Keratinocyte (primary cell): ENCODE results near the gene LANCL3.

Source experiments
- EZH2 ChIP-seq: IDR thresholded peaks from one replicate; pipeline ENCODE4 v1.6.1; 2012; ENCODE audit warnings: inconsistent platforms, mild to moderate bottlenecking, low read length, moderate library complexity
- TF ChIP-seq, protein P1 (sequence below), 3 experiments: IDR thresholded peaks in 1 of 3; conservative IDR thresholded peaks in 1 of 3; optimal IDR thresholded peaks in 1 of 3; 2 replicates in 2 of 3; 3 replicates in 1 of 3; pipeline versions ENCODE3 to v1.5.1; 2011; ENCODE audit warnings: low read length in 3 of 3, mild to moderate bottlenecking in 3 of 3, moderate library complexity in 2 of 3, control low read depth in 1 of 3, inconsistent platforms in 1 of 3; ENCODE audit not compliant: insufficient read depth in 2 of 3; ENCODE audit errors: extremely low read depth in 1 of 3

DNA sequence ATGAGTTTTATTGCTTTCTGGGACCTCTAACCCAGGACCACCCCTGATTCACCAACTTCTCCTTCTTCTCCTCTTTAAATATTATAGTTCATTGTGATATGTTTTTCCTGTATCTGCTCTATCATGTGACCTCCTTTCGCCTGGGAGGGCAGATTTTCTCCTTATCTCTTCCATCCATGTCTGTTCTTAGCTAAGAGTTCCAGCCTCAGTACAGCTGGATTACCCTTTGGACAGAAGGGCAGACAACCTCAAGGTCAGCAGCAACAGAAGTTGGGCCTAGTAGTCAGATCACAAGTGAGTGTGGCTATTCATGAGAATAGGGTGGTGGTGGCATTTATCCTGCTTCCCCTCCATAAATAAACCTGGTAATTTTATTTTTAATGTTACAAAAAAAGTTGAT lies 108.4 kb downstream of the LANCL3 start:
- TF ChIP-seq, protein P1, sequence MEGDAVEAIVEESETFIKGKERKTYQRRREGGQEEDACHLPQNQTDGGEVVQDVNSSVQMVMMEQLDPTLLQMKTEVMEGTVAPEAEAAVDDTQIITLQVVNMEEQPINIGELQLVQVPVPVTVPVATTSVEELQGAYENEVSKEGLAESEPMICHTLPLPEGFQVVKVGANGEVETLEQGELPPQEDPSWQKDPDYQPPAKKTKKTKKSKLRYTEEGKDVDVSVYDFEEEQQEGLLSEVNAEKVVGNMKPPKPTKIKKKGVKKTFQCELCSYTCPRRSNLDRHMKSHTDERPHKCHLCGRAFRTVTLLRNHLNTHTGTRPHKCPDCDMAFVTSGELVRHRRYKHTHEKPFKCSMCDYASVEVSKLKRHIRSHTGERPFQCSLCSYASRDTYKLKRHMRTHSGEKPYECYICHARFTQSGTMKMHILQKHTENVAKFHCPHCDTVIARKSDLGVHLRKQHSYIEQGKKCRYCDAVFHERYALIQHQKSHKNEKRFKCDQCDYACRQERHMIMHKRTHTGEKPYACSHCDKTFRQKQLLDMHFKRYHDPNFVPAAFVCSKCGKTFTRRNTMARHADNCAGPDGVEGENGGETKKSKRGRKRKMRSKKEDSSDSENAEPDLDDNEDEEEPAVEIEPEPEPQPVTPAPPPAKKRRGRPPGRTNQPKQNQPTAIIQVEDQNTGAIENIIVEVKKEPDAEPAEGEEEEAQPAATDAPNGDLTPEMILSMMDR (optimal IDR thresholded peaks at IDR 0.05 in 1 of 3, IDR thresholded peaks at IDR 0.05 in 1 of 3, conservative IDR thresholded peaks at IDR 0.05 in 1 of 3; ENCODE audit: extremely low read depth in 1 of 3, insufficient read depth in 2 of 3, low read length in 3 of 3), result no peak
- TF ChIP-seq EZH2, result no peak
